HG03108 (cell line): ENCODE results near the gene TMA7.
A peak's percentile ranks its signal among the peaks of the same experiment; 100 is the strongest.
"Not testable (repeated sequence)": the region's sequence is repeated elsewhere in the genome, so short reads cannot be mapped to it uniquely, and the experiment has no call there.

Source experiments
- ATAC-seq: cut with Tn5 transposase; IDR thresholded peaks from one replicate; pipeline ENCODE4 v1.9.1; 2021; ENCODE audit warnings: moderate library complexity; ENCODE audit not compliant: unreplicated experiment

The TMA7 gene

DNA sequence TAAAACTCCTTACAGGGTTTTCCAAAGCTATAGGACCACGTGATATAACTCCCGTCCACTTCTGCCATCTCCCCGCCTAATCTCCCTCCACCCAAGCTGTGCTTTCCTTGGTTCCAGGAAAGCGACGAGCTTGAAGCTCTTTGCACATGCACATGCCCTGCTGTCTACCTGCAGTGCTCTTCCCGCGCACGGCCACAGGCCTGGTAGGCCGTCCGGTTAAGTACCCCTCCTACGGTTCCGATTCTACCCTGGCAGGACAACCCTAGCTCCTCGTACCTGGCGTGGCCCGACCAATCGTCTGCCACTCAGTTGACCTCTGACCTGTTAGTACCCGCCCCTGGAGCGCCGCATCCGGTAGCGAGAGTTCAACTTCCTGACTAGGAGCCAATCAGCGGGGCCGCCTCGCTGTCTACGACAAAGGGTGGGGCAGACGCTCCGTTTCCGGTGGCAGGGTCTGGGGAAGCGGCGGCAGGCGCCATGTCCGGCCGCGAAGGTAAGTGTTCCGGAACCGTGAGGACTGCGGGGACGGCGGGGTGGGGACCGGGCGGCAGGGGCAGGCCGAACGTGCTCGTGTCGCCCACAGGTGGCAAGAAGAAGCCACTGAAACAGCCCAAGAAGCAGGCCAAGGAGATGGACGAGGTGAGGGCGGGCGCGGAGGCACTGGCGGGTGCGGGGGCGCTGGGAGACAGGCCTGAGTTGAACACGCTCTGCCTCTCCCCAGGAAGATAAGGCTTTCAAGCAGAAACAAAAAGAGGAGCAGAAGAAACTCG is at the start of gene TMA7, which contains the start of gene CCDC51:
Gene TMA7, plus strand, starts transcription at position 438 of the 770 bp plus-strand sequence. Its CDS starts 40 bp downstream, at position 478.
Gene CCDC51, minus strand, starts transcription at position 300 of the 770 bp plus-strand sequence. CDS start 4,991 bp downstream, outside the sequence.
- ATAC-seq: peak; percentile 92

DNA sequence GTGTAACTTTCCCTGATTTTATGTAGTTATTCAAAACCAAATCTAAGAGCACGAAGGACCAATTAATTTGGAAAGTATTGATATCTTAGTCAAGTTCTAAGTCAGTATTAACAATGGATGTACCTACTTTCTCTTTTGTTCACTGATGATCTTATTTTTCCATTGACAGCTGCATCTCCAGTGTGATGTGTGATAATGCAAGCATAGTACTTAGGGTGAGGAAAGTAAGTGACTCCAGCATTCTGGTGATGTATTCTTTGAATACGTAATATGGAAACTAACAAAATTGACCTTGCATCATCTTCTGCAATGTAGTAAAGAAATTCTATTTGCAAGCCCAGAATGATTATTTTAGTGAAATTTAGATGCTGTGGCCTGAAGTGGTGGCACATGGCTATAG is 45.7 kb upstream of the TMA7 start:
- no peak for ATAC-seq

DNA sequence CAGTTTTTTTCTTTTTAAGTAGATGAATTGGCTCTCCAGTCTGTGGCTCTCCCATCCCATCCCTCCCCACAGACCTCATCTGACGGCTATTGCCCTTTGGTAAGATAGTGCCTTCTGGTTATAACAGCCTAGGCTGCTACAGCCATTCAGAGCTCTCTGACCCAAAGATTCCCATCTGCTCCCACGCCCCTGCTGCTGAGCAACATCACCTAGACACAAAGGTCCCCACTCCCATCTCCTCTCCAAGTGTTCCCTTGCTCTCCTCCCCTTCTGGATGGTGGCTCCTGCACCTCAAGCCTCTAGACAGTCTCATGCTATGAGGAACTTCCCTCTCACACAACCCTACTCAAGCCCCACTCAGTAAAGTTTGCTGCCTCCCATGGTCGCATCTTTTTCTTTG is 44.3 kb upstream of the TMA7 start:
- ATAC-seq: no peak

DNA sequence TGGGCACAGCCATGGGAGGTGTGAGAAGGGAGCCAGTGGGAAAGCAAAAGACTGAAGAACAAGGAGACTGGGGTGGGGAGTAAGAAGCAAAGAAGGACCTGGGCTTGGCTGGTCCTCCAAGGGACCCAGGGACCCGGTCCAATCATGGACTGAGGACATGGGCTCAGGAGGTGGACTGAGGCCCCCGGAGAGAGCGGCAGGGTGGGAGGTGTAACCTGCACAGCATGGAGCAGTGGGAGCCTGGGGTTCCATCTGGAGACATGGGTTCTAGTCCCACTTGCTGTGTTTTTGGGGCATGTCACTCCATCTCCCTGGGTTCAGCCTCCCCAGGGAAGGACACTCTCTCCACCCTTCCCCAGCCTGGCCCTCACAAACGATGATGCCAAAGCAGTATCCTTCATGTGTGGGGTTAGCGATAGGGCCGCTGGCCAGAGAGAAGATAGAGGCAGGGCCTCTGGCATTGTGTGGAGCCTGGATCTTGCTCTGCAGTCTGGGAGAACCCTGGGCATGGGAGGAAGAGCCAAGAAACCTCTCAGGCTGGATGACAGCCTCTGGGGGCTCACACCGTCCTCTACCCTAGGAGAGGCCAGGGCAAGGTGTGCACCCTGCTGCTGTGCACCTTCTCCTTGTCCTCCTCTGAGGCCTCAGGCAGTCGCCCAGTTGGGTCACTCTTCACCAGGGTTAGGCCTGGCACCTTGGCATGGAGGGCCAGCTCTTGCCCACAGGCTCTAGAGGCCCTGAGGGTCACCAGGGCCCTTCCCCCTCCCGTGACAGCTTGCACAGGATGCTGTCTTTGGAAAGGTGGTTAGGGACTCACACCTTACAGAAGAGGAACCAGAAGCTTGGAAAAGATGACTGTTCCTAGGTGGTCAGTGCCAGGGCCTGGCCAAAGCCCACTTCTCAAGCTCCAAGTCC is 42.0 kb upstream of the TMA7 start:
- no peak for ATAC-seq

DNA sequence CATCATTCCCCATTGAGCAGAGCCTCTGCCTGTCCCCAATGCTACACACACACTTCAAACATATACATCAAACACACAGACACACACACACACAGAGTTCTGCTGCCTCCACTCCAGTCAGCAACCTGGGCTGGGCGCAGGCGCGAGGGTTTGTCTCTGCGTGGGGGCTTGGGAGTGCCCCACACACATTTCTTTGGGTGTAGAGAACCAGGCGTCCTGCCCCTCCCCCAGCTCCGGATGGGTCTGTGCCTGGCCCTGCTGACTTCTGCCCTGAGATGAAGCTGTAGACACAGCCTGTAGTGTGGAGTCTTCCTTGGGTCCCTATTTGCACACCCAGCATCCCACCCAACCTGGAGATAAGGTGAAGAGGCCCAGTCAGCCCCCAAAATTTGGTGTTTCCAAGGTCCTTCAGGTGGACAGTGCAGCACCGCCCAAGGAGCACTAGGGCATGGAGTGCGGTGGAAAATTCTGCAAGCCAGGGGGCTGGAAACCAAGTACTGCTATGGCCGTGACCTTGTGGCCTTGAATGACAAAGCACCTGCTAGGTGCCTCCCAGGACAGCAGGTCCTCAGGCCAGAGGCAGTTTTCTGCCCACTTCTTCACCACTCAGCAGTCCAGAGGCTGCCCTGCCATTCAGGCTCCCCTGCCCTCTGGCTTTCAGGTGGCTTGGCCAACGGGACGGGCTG is 41.2 kb upstream of the TMA7 start:
- no peak for ATAC-seq

DNA sequence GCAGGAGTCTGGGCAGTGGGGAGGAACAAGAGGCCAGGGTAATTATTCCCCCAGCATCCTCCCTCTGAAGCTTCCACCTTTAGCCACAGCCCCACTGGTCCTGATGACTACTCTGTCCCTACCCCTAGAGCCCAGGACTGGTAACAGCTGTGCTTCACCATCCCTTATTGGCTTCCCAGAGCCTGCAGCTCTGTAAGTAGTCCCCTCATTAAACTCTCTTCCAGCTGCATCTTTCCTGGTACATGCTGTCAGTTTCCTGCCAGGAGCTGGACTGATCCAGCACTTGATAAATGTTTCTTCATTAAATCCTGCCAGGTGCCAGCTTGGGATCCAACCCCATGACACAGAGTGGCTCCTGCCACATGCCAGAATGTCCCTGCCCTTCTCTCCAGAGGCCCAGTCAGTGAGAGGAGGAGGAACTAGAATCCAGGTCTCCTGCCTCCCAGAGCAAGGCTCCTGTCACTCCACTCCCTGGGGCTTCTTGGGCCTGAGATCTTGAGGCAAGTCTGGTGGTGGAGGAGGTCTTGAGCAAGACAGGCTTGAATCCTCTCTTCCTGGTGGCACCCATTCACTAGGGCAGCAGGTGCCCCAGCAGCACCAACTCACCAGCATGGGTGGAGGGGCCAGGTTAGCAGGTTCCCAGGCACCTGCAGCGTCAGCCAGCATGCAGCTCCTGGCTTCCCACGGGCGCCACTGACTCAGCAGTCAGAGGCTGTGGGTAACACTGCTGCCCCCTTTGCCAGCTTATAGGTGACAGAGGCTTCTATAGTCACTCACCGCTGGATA is 40.5 kb upstream of the TMA7 start:
- ATAC-seq: no peak

DNA sequence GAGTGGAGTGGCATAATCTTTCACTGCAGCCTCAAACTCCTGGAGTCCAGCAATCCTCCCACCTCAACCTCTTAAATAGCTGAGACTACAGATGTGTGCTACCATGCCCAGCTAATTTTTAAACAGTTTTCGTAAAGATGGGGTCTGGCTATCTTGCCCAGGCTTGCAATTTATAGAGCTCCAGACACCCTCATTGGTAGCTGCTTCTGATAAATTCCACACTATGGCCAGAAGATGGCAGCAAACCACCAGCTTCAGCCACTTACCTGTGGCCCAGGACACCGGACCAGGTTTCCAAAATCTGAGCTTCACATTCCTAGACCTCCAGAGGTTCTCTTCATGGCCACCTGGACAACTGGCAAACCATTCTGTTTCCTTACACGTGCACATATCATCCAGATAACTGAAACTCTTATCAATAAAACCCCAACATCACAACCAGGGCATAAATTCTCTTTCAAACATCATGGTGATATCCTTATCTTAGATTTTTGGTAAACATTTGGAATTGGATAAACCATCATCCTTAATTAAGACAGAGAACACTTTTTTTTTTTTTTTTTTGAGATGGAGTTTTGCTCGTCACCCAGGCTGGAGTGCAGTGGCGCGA is 39.1 kb upstream of the TMA7 start:
- ATAC-seq: no peak

DNA sequence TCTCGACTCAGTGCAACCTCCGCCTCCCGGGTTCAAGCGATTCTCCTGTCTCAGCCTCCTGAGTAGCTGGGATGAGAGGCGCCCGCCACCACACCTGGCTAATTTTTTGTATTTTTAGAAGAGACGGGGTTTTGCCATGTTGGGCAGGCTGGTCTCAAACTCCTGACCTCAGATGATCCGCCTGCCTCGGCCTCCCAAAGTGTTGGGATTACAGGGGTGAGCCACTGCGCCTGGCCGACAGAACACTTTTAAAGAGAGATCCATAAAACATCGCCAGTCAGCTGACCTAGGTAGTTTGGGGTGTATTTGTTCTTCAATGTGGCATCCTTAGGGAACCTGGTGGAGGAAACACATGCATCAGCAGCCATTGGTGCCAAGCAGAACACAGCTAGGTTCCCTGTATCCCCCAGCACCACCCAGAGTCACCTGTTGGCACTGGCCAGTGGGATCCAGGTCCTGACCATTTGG is 38.6 kb upstream of the TMA7 start:
- ATAC-seq: not testable (repeated sequence)

DNA sequence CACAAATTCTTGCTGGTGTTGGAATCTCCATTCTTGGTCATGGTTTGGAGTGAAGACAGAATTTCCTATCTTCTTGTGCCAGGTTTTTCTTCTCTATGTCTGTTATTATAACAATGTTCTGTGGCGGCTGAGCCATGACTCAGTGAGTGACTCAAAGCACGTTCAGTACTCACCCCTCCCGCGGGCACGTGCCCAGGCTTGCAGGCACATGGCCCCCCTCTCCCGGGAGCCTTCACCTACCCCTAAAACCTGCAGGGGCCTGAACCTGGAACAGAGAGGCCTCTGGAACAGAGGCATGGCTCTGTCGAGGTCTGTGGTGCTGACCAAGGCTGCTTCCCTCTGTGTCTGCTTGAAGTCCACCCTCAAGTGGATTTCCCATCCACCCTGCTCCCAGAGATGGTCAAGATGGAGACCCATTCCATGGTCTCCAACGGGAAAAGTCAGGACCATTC is 37.8 kb upstream of the TMA7 start:
- ATAC-seq: no peak

DNA sequence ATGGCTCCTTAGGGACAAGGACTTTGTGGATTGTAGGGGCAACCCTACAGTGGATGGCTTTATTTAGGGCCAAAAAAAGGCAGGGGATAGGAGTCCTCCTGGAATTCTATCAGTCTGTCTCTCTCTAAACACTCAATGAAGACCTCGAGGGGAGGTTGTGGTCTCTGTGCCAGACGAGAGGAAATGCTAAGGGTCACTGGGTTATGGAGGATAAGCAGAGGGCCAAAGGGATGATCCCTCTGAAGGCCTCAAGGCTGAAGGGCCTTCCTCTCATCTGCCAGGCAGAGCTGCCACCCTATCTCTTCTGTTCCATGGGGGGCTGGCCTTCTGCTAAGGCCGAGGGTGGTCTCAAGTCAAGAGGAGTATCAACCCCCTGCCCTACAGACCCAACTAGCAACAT is 37.1 kb upstream of the TMA7 start:
- ATAC-seq: no peak

DNA sequence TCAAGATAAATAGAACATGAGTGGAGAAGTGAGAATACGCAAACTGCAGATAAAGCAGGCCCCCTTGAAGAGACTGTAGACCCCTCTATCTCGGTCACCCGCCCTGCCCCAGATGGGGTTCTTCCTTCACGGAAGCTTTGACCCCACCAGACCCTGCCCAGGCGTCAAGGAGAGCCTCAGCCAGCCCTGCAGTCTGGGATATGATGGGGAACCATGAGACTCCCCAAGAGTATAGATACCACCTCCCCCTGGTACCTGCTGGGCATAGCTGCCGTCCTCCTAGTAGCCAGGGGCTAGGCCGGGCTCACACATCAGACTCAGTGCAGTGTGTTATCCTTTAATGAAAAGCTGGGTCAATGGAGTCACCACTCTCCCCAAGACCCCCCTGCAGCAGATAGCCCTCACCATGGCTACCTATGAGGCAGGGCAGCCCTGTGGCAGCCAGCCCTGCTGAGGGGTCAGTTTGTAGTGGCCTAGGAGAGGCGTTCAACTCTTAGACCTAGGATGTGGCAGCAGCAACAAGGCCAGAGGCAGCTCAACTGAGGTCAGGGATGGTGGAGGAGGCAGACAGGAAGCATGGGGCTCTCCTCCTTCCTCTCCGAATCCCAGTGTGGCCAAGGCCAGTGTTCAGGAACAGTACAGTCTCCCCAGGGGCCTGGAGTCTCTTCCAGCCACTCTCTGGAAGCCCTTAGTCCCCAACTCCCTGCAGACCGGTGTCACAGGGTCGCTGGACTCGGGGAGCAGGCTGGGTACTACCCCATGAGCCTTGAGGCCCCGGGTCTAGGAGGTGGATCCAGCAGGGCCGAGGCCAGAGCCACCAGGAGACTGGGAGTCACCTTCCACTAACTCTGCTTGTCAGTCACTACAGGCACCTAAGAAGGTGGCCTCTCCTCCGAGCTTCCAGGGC is 36.3 kb upstream of the TMA7 start:
- no peak for ATAC-seq

DNA sequence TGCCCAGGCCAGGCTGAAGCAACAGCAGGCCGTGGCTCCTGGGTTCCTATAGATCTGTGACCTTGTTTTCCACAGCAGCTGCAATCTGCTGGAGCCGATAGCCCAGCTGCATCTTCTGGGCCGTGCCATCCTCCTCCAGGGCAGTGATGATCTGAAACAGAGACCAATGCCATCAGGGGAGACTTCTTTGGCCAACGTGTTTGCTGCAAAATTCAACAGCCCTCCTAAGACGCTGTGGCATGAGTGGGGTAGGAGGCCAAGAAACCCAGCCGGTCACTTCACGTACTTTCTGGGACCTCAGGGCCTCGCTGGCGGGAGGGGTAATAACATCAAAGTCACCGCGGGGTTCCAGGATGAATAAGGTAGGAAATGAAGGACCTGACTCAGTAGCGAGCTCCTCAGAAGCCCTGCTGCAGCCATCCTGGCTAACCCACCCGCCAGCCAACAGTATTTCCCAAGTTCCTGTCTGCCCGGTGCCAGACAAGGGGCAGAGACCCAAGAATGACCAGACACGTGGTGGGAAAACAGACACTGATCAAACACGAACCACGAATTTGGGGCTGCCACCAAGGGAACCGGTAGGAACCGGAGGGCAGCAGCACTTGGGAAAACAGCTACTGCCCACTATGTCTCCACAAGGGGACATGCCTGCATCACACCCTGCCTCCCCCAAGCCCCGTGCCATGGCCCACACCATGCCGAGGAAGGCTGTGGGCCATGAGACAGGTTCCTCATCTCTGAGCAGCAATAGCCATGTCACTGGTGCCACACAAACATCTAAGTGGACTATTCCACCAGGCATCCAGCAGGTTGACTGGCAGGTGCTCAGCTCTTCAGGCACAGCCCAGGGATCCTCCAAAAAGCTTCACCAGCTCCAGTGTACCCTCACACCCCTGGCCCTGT is 35.4 kb upstream of the TMA7 start:
- no peak for ATAC-seq

DNA sequence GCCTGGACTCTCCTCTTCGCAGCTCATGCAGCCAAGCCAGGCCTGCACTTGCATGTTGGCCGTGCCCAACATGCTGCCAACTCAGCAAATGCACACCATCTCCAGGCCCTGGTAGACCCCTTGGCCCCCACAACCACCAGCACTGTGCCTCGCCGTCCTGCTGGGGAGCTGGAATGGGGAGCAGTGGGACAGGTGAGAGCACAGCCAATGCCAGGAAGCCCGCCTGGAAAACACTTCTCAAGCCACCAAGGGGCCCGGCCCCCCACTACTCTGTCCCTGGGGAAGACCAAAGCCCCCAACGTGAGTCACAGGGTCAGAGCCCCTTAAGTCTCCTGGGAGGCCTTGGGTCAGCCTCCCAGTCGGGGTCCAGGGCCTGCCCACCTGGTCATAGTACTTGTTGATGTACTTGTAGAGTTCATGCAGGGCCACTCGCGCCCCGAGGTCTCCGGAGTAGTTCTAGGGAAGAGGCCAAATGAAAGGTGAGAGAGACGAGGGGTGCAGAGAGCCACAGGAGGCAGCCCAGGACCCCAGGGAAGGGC is 34.6 kb upstream of the TMA7 start:
- ATAC-seq: no peak

DNA sequence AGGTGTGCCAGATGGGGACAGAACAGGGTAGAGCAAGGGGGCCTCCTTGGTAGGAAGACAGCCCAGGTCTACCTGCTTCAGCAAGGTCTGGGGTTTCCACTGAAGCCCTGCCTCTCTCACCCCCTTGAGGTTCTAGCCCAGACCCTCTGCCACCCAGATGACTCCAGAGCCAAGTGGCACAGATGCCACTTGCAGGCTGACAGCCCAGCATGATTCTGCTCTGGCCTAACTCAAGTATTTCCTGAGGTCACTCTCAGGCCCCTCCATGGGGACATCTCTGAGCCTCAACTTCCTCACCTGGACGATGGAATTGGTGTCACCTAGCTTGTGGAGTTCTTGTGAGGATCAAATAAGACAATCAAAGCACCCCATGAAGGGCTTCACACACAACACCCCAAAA is 34.1 kb upstream of the TMA7 start:
- no peak for ATAC-seq

DNA sequence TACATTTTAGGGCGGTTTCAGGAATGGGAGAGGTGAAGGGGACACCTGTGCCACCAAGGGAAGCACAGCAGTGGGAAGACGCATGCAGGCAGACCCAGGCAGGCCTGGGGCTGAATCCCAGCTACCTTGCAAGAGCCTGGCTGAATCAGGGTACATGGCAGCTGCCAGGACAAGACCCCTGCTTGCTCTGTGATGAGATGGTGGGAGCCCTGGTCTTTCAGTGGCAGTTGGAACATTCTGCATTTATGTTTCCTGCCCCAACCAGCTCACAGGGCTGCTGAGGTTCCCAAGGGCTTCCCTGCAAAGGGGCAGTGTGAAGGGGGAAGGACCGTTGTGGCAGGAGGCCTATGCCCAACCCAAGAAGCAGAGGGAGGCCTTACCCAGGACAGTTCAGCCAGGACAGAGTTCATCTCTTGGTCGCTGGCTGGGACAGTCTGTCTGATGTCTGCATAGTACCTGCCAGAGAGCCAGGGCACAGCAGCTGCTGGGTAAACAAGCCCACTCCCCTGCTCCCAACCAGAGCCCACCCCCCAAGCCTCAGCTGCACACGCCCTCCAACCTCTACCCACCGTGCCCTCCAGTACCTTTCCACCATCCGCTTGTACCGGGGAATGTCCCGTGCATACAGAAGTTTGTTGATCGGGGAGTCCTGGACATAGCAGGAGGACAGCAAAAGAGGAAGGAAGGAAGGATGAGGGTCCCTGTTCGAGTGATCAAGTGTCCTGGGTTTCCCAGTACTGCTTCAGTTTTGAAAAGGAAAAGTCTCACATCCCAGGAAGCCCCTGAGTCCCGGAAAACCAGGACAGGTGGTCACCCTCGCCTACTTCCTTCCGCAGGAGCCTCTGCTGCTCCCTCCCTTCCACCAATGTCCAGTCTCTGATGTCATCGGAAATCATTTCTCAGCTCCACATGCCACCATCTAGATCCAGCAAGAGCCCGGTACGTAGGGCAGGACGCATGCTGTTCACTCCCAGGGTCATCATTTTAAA is 33.3 kb upstream of the TMA7 start:
- ATAC-seq: no peak

DNA sequence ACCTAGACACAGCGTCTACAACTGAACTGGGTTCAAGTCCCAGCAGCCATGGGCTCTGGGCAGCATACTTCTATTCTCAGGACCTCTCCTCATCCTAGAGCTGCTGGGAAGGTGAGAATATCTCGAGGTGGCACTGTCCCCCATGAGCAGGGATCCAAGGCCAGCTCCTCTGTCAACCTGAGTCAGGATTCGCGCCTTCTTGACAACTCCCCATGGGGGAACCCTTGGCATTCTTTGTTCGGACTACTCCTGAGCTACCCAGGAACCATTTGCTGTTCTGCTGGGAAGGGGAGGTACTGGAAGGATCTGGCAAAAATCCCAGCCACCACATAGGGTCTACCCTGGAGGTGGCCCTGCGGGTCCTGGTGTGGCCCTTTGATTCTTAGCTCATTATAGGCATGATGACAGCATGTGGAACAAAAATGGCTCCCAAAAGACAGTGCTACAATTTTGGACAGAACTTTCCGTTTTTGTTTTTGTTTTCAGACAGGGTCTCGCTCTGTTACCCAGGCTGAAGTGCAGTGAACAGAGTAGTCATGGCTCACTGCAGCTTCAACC is 32.4 kb upstream of the TMA7 start:
- ATAC-seq: no peak
